ENCODE data around the gene SPATS2. TPM values are rescaled to one million over a fixed set of nuclear protein-coding genes. Genes with fewer than 3 reads are reported as not detected.

Gene SPATS2
- total RNA-seq, 1 donor from 2014 or later = 5.9 TPM

DNA sequence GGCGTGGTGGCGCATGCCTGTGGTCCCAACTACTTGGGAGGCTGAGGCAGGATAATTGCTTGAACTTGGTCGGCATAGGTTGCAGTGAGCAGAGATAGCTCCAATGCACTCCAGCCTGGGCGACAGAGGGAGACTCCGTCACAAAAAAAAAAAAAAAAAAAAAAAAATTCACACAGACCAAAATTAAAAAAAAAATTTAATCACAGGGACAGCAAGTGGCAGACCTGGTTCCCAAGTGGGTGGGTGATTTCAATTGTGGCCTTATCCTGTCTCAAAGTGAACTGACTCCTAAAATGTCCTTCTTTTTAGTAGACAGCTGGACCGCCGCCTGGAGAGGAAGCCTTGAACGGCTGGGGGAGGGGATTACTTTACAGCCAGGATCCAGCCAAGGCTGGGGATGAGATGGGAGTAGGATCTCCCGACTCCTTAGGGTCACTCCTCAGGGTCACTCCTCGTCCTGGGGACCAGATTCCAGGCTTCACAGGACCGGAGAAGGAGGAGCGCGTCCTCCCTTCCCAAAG is 170.0 kb downstream of the SPATS2 start:
- no peaks in the 10 kb centered on the region for H3K36me3 ChIP-seq
- no peaks in the 10 kb centered on the region for H3K9me3 ChIP-seq (replicated peaks)
- TF ChIP-seq, protein P1, sequence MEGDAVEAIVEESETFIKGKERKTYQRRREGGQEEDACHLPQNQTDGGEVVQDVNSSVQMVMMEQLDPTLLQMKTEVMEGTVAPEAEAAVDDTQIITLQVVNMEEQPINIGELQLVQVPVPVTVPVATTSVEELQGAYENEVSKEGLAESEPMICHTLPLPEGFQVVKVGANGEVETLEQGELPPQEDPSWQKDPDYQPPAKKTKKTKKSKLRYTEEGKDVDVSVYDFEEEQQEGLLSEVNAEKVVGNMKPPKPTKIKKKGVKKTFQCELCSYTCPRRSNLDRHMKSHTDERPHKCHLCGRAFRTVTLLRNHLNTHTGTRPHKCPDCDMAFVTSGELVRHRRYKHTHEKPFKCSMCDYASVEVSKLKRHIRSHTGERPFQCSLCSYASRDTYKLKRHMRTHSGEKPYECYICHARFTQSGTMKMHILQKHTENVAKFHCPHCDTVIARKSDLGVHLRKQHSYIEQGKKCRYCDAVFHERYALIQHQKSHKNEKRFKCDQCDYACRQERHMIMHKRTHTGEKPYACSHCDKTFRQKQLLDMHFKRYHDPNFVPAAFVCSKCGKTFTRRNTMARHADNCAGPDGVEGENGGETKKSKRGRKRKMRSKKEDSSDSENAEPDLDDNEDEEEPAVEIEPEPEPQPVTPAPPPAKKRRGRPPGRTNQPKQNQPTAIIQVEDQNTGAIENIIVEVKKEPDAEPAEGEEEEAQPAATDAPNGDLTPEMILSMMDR (IDR thresholded peaks at IDR 0.05; ENCODE audit: borderline replicate concordance) = no peak
- H3K4me3 ChIP-seq = peak overlapping the region; percentile 72
- no peak overlapping the region for H3K27ac ChIP-seq (replicated peaks)
- H3K4me1 ChIP-seq = peaks cover 21% of the 10 kb centered on the region
- no peak for DNase-seq
- peaks cover 56% of the 10 kb centered on the region for H3K27me3 ChIP-seq (ENCODE audit: low read depth)
- intact Hi-C loops (cut with micrococcal nuclease) = no loop called here

DNA sequence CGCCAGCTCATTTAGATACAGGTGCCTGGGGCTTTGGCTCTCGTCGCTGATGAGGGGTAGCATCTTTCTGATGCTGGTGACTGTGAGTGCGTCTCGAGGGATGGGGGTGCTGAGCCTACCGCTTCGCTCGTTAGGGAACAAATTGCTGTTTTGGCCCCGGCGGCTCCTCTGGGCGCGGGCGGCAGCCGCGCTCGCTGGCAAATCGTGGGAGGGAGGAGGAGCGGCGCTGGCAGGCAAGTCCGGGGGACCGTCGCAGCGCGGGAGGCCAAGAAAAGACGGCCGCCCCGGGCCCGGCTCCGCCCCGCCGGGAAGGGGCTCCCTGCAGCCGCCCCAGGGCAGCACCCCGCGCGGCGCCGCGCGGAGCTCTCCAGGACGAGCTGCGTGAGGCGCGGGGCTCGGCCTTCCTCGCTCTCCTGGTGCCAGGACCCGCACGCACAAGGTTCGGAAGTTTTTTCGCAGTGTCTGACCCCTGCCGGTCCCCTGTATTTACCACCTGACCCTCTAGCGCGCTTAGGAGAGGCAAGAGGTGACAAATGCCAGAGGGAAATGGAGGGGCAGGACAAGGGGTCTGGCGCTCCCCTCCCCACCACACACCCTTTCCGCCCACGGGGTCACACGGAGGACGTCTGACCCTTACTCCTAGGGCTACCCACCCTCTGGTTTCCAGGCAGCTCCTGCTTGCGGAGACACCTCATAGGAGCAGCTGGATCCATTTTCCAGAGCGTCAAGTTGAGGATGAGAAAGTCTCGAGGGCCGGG is 170.7 kb downstream of the SPATS2 start:
- H3K9me3 ChIP-seq (replicated peaks) = no peaks in the 10 kb centered on the region
- no peak for DNase-seq
- no peaks in the 10 kb centered on the region for H3K36me3 ChIP-seq
- peak overlapping the region; percentile 72 for H3K4me3 ChIP-seq
- intact Hi-C loops (cut with micrococcal nuclease) = no loop called here
- H3K4me1 ChIP-seq = peaks cover 21% of the 10 kb centered on the region
- H3K27ac ChIP-seq (replicated peaks) = no peak overlapping the region
- TF ChIP-seq, protein P1 (IDR thresholded peaks at IDR 0.05; ENCODE audit: borderline replicate concordance) = no peak
- H3K27me3 ChIP-seq (ENCODE audit: low read depth) = peaks cover 58% of the 10 kb centered on the region

- peaks cover 66% of the 10 kb centered on the region for H3K27me3 ChIP-seq (ENCODE audit: low read depth)
- H3K9me3 ChIP-seq (replicated peaks) = no peaks in the 10 kb centered on the region
These were observed 171.5 kb downstream of the SPATS2 start, which contains the start of gene KCNH3 for GRCh38 chr12:49538510-49539403. KCNH3 (plus strand) TSS chr12:49539030; CDS start chr12:49539417, 387 bp downstream.

GRCh38 chr12:49539406-49540228 is 172.4 kb downstream of the SPATS2 start:
- Histone ChIP-seq H3K27ac (replicated peaks) (no peak overlapping the region), H3K9me3 (replicated peaks) (no peaks in the 10 kb centered on the region), H3K4me1 (peaks cover 21% of the 10 kb centered on the region), H3K36me3 (no peaks in the 10 kb centered on the region), H3K4me3 (peak overlapping the region; percentile 72), H3K27me3 (ENCODE audit: low read depth) (peaks cover 69% of the 10 kb centered on the region)
- TF ChIP-seq, protein P1 (IDR thresholded peaks at IDR 0.05; ENCODE audit: borderline replicate concordance) = no peak
- DNase-seq = no peak
- intact Hi-C loops (cut with micrococcal nuclease) = no loop called here

More at GRCh38 chr12:49538510-49539403, 171.5 kb downstream of the SPATS2 start, which contains the start of gene KCNH3:
- Histone ChIP-seq H3K4me1 (peaks cover 21% of the 10 kb centered on the region), H3K36me3 (no peaks in the 10 kb centered on the region), H3K4me3 (peak within 1 kb of the TSS; percentile 72), H3K27ac (replicated peaks) (no peak within 1 kb of the TSS)
- intact Hi-C loops (cut with micrococcal nuclease) = no loop called here
- peak; percentile 83 for DNase-seq
- TF ChIP-seq, protein P1 (IDR thresholded peaks at IDR 0.05; ENCODE audit: borderline replicate concordance) = no peak
